OCI-LY3 (cell line): ENCODE measurements around the gene UBL5.
"Not testable (repeated sequence)": the region's sequence is repeated elsewhere in the genome, so short reads cannot be mapped to it uniquely, and the experiment has no call there.

Experiments
- H2AFZ ChIP-seq: fragments of 200-600, 300-600 bp; shearing (Covaris generic); 2 replicates; pipeline ENCODE4 v1.6.0; 2014; ENCODE audit warnings: antibody characterized with exemption, low read depth, low read length
- H3K27ac ChIP-seq: fragments of 200-600, 300-600 bp; sonication (generic); 2 replicates; pipeline ENCODE4 v1.5.1; 2014; ENCODE audit warnings: mild to moderate bottlenecking, low read length, moderate library complexity, mixed read lengths
- H3K27me3 ChIP-seq: fragments of 200-600, 300-600 bp; sonication (generic); 2 replicates; pipeline ENCODE4 v1.6.1; 2014; ENCODE audit warnings: low read depth, low read length, mixed read lengths
- H3K36me3 ChIP-seq: fragments of 200-600, 300-600 bp; sonication (generic); replicated peaks from 2 replicates; pipeline ENCODE3; 2014; ENCODE audit warnings: low read depth, low read length, mixed read lengths
- H3K4me1 ChIP-seq: fragments of 300-600, 200-600 bp; sonication (generic); 2 replicates; pipeline ENCODE4 v1.6.1; 2014; ENCODE audit warnings: low read length, mixed read lengths
- H3K4me2 ChIP-seq: fragments of 200-600, 300-600 bp; sonication (generic); 2 replicates; pipeline ENCODE4 v1.6.1; 2014; ENCODE audit warnings: low read length, mixed read lengths
- H3K4me3 ChIP-seq: fragments of 300-600, 200-600 bp; sonication (generic); 2 replicates; pipeline ENCODE4 v1.5.1; 2014; ENCODE audit warnings: antibody characterized with exemption, mild to moderate bottlenecking, low read length, moderate library complexity
- H3K79me2 ChIP-seq: fragments of 300-600, 200-600 bp; shearing (Covaris generic); 2 replicates; pipeline ENCODE4 v1.6.1; 2014; ENCODE audit warnings: mild to moderate bottlenecking, low read length, mixed read lengths
- H3K9ac ChIP-seq: fragments of 300-600, 200-600 bp; shearing (Covaris generic); 2 replicates; pipeline ENCODE4 v1.6.0; 2014; ENCODE audit warnings: mild to moderate bottlenecking, low read length, moderate library complexity
- H3K9me3 ChIP-seq: fragments of 200-600, 300-600 bp; shearing (Covaris generic); 2 replicates; pipeline ENCODE4 v1.6.1; 2014; ENCODE audit warnings: low read length, mixed read lengths; ENCODE audit not compliant: insufficient read depth
- H4K20me1 ChIP-seq: fragments of 200-600, 300-600 bp; sonication (generic); 2 replicates; pipeline ENCODE4 v1.6.1; 2016; ENCODE audit warnings: low read length, mixed read lengths; ENCODE audit not compliant: insufficient read depth
- EZH2phosphoT487 ChIP-seq: fragments of 200-600 bp; shearing (Covaris generic); IDR thresholded peaks from 2 replicates; pipeline ENCODE4 v1.6.1; 2018; ENCODE audit warnings: antibody characterized with exemption, mixed run types, low read depth
- TF ChIP-seq, protein P1 (sequence below): fragments of 200-600, 300-600 bp; sonication (generic); IDR thresholded peaks from 2 replicates; pipeline ENCODE4 v1.5.1; 2014; ENCODE audit warnings: antibody characterized with exemption, low read length, low read depth

UBL5 gene

GRCh38 chr19:9818734-9819595 lies 8.8 kb upstream of the UBL5 start, which contains the start of gene FBXL12:
TSS of gene FBXL12 (minus strand) at chr19:9819079. CDS start at chr19:9818813, 266 bp downstream.
- Histone ChIP-seq H3K9me3 (0 out of 2 replicates have a peak, but pooled peaks cover 3% of the 10 kb centered on the region), H4K20me1 (no peaks in the 10 kb centered on the region), H3K36me3 (peaks cover 18% of the 10 kb centered on the region), H3K4me3 (peak within 1 kb of the TSS; percentile 85), H3K27ac (peak within 1 kb of the TSS; percentile 78), H3K27me3 (no peaks in the 10 kb centered on the region), H3K9ac (peak within 1 kb of the TSS; percentile 85), H2AFZ (peak within 1 kb of the TSS; percentile 87), H3K4me2 (peak within 1 kb of the TSS; percentile 83), H3K79me2 (peaks cover 32% of the 10 kb centered on the region), H3K4me1 (peaks cover 12% of the 10 kb centered on the region)
- TF ChIP-seq, protein P1, sequence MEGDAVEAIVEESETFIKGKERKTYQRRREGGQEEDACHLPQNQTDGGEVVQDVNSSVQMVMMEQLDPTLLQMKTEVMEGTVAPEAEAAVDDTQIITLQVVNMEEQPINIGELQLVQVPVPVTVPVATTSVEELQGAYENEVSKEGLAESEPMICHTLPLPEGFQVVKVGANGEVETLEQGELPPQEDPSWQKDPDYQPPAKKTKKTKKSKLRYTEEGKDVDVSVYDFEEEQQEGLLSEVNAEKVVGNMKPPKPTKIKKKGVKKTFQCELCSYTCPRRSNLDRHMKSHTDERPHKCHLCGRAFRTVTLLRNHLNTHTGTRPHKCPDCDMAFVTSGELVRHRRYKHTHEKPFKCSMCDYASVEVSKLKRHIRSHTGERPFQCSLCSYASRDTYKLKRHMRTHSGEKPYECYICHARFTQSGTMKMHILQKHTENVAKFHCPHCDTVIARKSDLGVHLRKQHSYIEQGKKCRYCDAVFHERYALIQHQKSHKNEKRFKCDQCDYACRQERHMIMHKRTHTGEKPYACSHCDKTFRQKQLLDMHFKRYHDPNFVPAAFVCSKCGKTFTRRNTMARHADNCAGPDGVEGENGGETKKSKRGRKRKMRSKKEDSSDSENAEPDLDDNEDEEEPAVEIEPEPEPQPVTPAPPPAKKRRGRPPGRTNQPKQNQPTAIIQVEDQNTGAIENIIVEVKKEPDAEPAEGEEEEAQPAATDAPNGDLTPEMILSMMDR: no peak
- TF ChIP-seq EZH2phosphoT487: no peak

GRCh38 chr19:9819596-9819909 lies 8.2 kb upstream of the UBL5 start:
- no peak for TF ChIP-seq EZH2phosphoT487
- TF ChIP-seq, protein P1: no peak
- Histone ChIP-seq H3K9me3 (0 out of 2 replicates have a peak, but pooled peaks cover 3% of the 10 kb centered on the region), H4K20me1 (no peaks in the 10 kb centered on the region), H3K79me2 (peaks cover 32% of the 10 kb centered on the region), H2AFZ (peak overlapping the region; percentile 54; the same call in 1 of the 2 replicates), H3K4me1 (peaks cover 12% of the 10 kb centered on the region), H3K9ac (peak overlapping the region; percentile 61), H3K4me3 (peak overlapping the region; percentile 78), H3K27ac (0 out of 2 replicates have a peak overlapping the region, but pooled peaks have one; percentile 16), H3K27me3 (no peaks in the 10 kb centered on the region), H3K36me3 (peaks cover 18% of the 10 kb centered on the region), H3K4me2 (peak overlapping the region; percentile 74)

DNA sequence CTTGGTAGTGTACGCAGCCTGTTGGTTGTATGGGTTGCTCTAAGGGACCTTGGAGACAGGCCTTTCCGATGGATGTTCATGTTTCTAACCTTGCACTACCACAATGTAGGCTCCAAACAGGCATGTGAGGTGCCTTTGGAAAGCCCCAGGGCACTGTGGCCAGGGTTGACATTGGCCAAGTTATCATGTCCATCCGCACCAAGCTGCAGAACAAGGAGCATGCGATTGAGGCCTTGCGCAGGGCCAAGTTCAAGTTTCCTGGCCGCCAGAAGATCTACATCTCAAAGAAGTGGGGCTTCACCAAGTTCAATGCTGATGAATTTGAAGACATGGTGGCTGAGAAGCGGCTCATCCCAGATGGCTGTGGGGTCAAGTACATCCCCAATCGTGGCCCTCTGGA lies 7.7 kb upstream of the UBL5 start:
- peaks cover 12% of the 10 kb centered on the region for H3K4me1 ChIP-seq
- peak overlapping the region; percentile 74 for H3K4me2 ChIP-seq
- H3K36me3 ChIP-seq: peaks cover 18% of the 10 kb centered on the region
- peak overlapping the region; percentile 78 for H3K4me3 ChIP-seq
- peak overlapping the region; percentile 61 for H3K9ac ChIP-seq
- H3K9me3 ChIP-seq, H2AFZ ChIP-seq, H3K27me3 ChIP-seq, H4K20me1 ChIP-seq: not testable (repeated sequence)
- H3K27ac ChIP-seq: 0 out of 2 replicates have a peak overlapping the region, but pooled peaks have one; percentile 16
- H3K79me2 ChIP-seq: peaks cover 32% of the 10 kb centered on the region

GRCh38 chr19:9823816-9824215 lies 3.9 kb upstream of the UBL5 start:
- Histone ChIP-seq H3K4me2 (no peak overlapping the region), H3K79me2 (peaks cover 33% of the 10 kb centered on the region), H3K27ac (no peak overlapping the region), H3K4me1 (peaks cover 8% of the 10 kb centered on the region), H2AFZ (no peak overlapping the region), H3K4me3 (no peak overlapping the region), H3K9me3 (no peaks in the 10 kb centered on the region), H3K9ac (no peak overlapping the region), H4K20me1 (peaks cover 6% of the 10 kb centered on the region; the same call in 1 of the 2 replicates), H3K27me3 (no peaks in the 10 kb centered on the region), H3K36me3 (peaks cover 10% of the 10 kb centered on the region)
- TF ChIP-seq EZH2phosphoT487: no peak
- TF ChIP-seq, protein P1: no peak
